ENCODE results near the gene ESYT1.
"Not testable (repeated sequence)": the region's sequence is repeated elsewhere in the genome, so short reads cannot be mapped to it uniquely, and the experiment has no call there.

Gene ESYT1

DNA sequence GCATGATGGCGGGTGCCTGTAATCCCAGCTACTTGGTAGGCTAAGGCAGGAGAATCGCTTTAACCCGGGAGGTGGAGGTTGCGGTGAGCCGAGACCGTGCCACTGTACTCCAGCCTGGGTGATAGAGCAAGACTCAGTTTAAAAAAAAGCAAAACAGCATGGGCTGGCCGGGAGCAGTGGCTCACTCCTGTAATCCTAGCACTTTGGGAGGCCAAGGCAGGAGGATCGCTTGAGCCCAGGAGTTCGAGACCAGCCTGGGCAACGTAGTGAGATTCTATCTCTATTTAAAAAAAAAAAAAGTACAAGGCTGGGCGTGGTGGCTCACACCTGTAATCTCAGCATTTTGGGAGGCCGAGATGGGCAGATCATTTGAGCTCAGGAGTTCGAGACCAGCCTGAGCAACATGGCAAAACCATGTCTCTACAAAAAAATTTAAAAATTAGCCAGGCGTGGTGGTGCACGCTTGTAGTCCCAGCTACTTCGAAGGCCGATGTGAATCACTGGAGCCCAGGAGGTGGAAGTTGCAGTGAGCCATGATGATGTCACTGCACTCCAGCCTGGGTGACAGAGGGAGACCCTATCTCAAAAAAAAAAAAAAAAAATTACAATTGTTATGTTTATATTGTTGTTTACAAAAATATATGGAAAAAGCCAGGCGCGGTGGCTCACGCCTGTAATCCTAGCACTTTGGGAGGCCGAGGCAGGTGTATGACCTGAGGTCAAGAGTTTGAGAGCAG, 28.6 kb downstream of the ESYT1 start:
- FAIRE-seq: not testable (repeated sequence)

- FAIRE-seq: no peak
Observed at GRCh38 chr12:56157201-56158028, 29.3 kb downstream of the ESYT1 start.

DNA sequence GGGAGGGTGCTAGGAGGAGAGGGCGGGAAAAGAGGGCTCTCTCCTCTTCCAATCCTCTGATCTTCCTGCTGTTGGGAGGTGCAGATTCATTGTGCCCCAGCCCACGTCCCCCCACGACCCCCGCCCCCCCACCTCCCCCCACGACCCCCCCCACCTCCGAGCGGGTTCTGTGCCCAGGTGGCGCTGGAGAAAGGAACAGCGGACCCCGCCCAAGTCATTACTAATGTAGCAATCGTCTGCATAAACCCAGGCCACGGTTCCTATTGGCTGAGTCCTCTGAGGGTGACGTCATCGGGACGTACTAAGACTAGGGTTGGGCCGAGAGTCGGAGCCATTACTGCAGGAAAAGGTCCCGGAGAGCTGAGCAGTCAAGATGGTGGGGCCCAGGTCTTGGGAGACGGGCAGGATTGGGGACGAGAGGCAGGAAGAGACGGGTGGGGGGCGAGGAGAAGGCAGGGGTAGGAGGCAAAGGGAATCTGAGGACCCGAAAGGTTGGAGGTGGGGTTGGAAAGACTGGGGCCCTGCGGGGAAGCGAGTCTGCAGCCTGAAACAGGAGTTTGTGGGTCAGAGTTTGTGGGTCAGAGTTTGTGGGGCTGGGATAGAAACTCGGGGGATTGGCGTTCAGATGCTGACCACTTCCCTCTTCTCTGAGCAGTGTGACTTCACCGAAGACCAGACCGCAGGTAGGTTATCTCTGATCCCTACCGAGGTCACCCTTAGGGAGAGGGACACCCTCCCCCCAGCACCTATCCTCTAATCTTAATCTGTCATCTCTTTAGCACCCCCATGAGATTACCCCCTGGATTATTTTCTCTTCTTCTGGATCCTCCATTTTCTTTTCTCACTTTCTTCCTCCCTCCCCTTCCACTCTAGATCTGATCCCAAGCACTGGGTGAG, 30.2 kb downstream of the ESYT1 start, which contains the start of gene MYL6:
MYL6 (plus strand) TSS at position 331 of the 897 bp plus-strand sequence; CDS start at position 374, 43 bp downstream.
- no peak for FAIRE-seq

DNA sequence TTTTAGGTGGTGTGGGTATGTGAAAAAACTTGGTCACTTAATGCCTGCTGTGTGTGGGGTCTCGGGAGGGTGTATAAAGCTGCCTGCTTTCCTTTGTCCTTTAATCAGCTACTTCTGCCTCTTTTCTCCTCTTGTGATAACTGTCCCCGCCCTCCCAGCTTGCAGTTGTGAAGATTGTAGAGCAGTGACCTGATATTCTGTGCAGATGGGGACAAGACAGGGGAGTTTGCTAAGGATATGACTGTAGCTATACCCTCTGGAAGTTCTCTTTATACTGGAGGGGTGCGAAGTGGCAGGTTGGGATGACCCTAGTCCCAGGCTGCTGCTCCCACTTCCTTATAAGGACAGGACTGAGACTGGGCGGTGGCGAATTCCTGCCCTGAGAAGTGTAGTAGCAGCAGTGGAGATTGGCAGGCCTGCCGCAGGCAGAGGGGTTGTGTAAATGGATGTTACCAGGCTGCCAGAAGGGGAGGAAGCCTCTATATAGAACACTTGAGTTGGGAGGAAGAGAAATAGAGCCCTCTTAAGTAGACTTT, 30.9 kb downstream of the ESYT1 start:
- FAIRE-seq: no peak

GRCh38 chr12:56159482-56160192, 31.6 kb downstream of the ESYT1 start:
- no peak for FAIRE-seq

DNA sequence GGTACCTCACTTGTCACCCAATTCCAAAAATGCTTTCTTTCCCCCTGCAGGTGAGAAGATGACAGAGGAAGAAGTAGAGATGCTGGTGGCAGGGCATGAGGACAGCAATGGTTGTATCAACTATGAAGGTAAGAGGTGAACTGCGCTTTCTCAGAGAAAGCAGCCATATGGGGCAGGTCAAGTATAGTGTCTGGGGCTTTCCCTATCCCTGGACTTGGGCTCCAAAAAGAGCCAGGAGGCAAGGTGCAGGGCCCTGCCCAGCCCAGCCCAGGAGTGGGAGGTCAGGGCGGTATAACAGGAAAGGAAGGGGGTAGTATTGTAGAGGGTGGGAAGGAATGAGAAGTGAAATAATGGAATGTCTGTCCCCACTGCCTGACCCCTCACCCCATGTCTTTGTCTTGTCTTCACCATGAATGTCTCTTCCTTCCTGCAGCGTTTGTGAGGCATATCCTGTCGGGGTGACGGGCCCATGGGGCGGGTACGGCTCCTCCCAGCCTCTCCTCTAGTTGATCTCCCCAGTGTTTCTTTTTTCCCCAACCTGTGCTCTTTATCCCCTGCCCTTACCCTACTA, 32.2 kb downstream of the ESYT1 start:
- no peak for FAIRE-seq

DNA sequence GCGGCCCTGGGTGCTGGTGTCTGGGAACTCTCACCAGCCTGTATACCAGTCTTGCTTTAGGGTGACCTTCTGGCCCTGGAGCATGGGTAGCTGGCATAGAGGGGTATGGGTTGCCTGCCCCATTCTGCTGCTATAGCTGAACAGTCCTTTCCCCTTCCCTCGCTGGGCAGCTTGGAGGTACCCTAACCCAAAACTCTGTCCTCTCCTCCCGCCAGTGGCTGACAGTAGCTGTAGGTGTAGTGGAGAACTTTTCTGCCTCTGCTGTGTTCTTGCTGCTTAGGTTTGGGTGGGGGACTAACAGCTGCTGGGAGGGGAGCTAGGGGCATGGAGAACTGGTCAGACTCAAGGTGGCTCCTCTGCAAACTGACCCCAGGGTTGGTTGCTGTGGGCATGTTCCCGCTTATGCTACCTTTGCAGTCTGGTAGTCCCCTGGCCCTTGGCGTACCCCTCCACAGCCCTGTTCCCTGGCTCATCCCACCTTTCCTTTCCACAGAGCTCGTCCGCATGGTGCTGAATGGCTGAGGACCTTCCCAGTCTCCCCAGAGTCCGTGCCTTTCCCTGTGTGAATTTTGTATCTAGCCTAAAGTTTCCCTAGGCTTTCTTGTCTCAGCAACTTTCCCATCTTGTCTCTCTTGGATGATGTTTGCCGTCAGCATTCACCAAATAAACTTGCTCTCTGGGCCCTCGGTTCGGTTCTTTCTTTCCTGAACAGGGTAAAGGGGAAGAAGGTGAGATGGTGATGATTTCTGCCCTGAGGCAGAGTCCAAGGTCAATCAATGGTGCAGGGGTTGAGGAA, 33.0 kb downstream of the ESYT1 start:
- FAIRE-seq: no peak

DNA sequence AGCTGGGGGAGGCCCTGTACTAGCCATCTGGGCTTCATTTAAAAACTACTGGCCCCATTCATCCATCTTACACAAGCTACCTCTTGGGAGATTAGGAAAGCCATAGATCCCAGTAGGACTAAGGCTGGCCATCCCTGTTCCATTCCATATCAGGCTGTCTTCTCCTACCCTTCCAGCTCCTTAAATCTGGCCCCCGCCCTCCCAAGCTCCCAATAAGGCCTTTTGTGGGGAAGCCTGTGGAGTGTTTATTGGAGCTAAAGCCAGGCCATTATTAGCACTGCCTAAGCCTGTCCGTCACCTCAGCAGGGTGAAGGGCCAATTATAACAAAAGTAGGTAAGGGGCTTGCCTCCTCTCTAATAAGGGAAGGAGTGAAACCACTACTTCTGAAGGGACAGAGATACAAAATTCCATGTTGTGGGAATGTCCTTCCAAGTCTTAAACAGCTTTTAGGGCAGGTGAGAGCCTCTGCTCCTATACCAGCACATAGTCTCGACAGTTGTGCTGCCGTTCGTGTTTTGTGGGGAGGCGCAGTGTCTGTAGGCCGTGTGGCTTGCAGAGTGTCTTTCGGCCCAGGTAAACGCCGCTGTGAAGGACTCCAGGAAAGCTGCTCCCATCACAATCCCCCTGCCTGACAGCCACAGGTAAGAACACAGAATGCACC, 33.8 kb downstream of the ESYT1 start:
- no peak for FAIRE-seq

DNA sequence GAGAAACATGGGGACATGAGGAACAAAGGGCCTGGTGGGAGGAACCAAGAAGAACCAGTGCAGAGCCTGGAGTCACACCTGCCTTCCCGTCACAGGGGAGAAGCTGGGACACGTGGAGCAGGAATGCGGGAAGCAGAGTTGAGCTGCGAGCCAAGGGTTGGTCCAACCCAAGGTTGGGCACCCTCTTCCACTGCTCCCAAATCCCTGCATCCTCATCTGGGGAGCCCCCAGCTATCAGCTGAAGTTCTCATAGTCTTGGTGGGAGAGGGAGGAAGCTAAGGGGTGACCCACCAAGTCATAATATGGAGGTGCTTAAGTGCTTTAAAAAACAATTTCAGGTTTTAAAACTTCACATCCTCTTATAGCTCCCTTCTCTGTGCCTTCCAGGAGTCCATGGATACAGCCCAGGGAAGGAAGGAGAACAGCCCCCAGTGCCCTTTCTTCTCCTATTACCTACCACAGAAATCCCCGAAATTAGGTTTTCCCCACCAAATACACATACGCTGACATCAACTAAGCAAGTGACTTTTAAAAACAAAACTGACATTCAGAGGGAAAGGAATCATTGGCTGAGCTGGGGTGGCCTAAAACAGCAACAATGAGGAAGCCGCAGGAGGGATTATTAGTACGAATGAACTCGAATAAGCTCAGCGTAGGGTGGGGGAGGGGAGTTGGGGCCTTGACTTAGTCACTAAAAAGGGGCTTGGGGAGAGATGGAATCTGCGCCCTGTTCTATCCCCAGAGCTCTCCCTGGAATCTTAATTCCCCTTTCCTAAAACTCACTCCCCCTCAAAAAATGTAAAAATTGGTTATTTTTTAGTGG, 34.6 kb downstream of the ESYT1 start:
- no peak for FAIRE-seq

- FAIRE-seq: no peak
Observed at GRCh38 chr12:56163533-56164344, 35.7 kb downstream of the ESYT1 start.

- FAIRE-seq: no peak
Observed at GRCh38 chr12:56164345-56164729, 36.3 kb downstream of the ESYT1 start.

- FAIRE-seq: no peak
Observed at GRCh38 chr12:56165369-56165768, 37.3 kb downstream of the ESYT1 start.

DNA sequence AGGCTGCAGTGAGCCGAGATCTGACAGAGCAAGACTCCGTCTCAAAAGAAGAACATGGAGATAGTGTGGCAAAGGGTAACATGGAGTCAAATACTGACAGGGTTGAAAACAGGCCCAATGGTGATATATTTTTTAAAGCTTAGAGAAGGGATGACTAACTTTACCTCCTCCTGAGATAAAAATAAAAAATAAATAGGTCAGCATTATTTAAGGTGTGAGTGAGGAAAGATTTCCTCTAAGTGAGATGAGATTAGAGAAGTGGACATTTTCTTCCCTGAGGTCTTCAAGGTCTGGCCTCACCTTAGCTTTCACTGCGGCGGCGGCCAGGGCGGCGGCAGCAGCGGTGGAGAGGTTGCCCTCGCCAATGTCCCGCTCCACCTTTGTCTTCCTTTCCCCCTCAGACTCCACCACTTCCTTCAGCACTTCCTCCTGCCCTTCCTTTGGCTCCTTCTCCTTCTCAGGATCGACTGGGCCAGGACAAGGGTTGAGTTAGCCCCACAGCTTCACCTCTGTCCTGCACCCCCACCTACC, 41.2 kb downstream of the ESYT1 start:
- FAIRE-seq: no peak

DNA sequence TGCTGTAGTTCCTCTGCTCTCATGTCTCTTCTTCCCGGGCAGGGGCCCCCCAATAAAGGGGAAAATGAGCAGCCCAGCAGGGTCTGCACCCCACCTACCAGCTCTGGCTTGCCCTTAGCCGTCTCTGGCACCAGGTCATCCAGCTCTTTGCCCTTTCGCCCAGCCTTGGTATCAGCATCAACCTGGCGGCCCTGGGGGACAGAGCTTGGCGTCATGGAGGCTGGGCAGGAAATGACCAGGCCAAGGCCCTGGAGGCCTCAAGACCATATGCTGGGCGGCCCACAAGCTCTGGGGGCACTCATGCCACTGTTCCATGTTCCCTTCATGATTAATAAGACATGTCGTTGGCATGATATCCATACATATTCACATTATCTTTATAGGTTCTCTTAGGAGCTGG, 44.8 kb downstream of the ESYT1 start:
- FAIRE-seq: no peak

GRCh38 chr12:56178347-56178746, 50.3 kb downstream of the ESYT1 start:
- FAIRE-seq: no peak

DNA sequence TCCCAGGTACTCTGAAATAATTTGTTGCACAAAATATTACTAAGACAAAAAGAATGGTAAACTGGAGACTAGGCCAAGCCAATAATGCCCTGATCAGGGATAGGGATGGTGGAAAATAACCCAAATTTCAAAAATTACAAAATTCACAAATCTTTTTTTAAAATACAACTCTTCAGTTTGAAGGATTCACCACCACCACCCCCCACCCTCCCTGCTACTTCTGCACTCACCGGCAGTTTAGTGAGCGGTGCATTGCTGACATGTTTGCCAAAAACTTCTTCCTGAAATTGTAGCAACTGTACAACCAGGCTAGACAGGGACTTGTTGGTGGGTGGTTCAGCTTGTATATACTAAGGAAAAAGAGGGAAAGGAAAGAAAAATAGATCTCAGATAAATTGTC, 58.9 kb downstream of the ESYT1 start:
- no peak for FAIRE-seq

DNA sequence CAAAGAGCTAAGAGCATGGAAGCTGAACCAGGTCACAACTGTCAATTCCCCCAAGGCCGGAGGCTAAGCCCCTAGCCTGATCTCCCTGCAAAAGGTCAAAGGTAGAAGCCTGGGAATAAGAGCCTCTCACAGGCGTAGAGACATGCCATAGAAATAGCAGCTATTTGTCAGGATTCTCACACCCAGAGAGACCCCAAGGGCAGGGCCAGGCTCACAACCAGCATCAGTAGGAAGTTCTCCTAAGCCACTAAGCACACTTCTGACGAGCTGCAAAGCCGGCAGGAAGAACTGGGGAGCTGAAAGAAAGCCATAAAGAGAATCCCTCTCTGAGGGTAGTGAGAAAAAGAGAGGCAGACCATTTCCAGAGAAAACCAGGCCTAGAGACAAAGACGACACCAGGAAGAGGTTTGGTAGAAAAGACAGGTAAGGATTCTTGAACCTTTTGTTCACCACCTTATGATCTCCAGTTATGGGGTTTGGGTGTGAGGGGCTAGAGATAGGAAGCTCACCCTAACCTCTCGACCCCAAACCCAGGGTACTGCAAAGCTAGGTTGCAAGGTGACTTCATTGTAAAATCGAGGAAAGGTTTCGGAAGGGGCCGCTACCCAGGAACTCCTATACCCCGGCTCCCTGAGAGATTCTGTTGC, 60.2 kb downstream of the ESYT1 start:
- FAIRE-seq: no peak

- no peak for FAIRE-seq
Observed at GRCh38 chr12:56188778-56189098, 60.7 kb downstream of the ESYT1 start.
